ENCODE results near the gene PEPD. TPM values are rescaled to one million over a fixed set of nuclear protein-coding genes. Genes with fewer than 3 reads are reported as not detected.

Gene PEPD
- total and polyA plus RNA-seq, 10 of the 15 experiments (the other 5 are each of a cell fraction or from before 2014, with no cell fraction given) = 1.4 to 52.0 (median 20.2) TPM

GRCh38 chr19:33472691-33473652 is 48.6 kb downstream of the PEPD start:
- Histone ChIP-seq H3K4me1 (ENCODE audit: control insufficient read depth, insufficient read depth, low read length) (no peaks in the 10 kb centered on the region), H3K4me3 (no peak overlapping the region), H3K9me3 (replicated peaks; ENCODE audit: control insufficient read depth, insufficient read depth, low read length) (no peaks in the 10 kb centered on the region), H3K27me3 (replicated peaks in 1 of 2; ENCODE audit: control insufficient read depth in 2 of 2, insufficient read depth in 2 of 2, low read length in 1 of 2) (no peaks in the 10 kb centered on the region), H3K79me2 (ENCODE audit: control insufficient read depth, insufficient read depth, low read length) (no peaks in the 10 kb centered on the region), H3K36me3 (ENCODE audit: control insufficient read depth in 2 of 2, insufficient read depth in 2 of 2, low read length in 1 of 2) (no peaks in the 10 kb centered on the region; a peak in 1 of 4 replicates), H3K9ac (ENCODE audit: control insufficient read depth, insufficient read depth, low read length) (no peak overlapping the region), H3K4me2 (ENCODE audit: control insufficient read depth, insufficient read depth) (no peak overlapping the region), H3K27ac (ENCODE audit: control insufficient read depth, insufficient read depth) (no peak overlapping the region), H2AFZ (ENCODE audit: control insufficient read depth, low read depth, low read length) (no peak overlapping the region), H4K20me1 (ENCODE audit: control insufficient read depth, insufficient read depth) (no peaks in the 10 kb centered on the region; the same call in 1 of the 2 replicates)
- CTCF ChIA-PET = no interaction called here
- intact Hi-C loops (cut with micrococcal nuclease; ENCODE audit: unreplicated experiment) = no loop called here
- BruUV-seq (replicated peaks) = no TSS peak
- TF ChIP-seq SMC3 (IDR thresholded peaks at IDR 0.05; ENCODE audit: borderline replicate concordance, low read length) (no peak), EP300 (IDR thresholded peaks at IDR 0.05; ENCODE audit: borderline replicate concordance in 1 of 2, control insufficient read depth in 1 of 2, low read depth in 2 of 2, low read length in 2 of 2) (no peak), IRF4 (IDR thresholded peaks at IDR 0.05; ENCODE audit: low read depth, low read length) (no peak), CHD4 (IDR thresholded peaks at IDR 0.05) (no peak), ELK1 (IDR thresholded peaks at IDR 0.05; ENCODE audit: low read depth, low read length) (no peak), IRF3 (IDR thresholded peaks at IDR 0.05) (no peak), CHD2 (IDR thresholded peaks at IDR 0.05; ENCODE audit: borderline replicate concordance, low read depth, low read length) (no peak), SKIL (IDR thresholded peaks at IDR 0.05; ENCODE audit: low read depth, poor library complexity, severe bottlenecking) (no peak), CBX3 (IDR thresholded peaks at IDR 0.05; ENCODE audit: borderline replicate concordance, low read depth) (no peak)
- 41% methylated on average over 23 of the region's 23 CpGs for WGBS (ENCODE audit: insufficient coverage, insufficient replicate concordance, low lambda C conversion rate, missing lambda C conversion rate)
- in situ Hi-C loops (cut with MboI) = no loop called here
- ATAC-seq = no peak
- DNase-seq (ENCODE audit: low read depth, low spot score) = no peak
- FAIRE-seq = no peak
- SMC1A ChIA-PET (ENCODE audit: uncharacterized antibody, unreplicated experiment) = no interaction called here
- RAD21 ChIA-PET (ENCODE audit: unreplicated experiment) = no interaction called here
- POLR2A ChIA-PET = no interaction called here
